ENCODE results near the gene DECR2. TPM values are rescaled to one million over a fixed set of nuclear protein-coding genes. Genes with fewer than 3 reads are reported as not detected.
"Not testable (repeated sequence)": the region's sequence is repeated elsewhere in the genome, so short reads cannot be mapped to it uniquely, and the experiment has no call there.

Gene DECR2
- total RNA-seq, 1 donor from 2014 or later = 18.0 TPM

- Mint-ChIP-seq H3K4me1 (ENCODE audit: low read depth) (peaks cover 7% of the 10 kb centered on the region), H3K4me3 (no peak overlapping the region), H3K27ac (no peak overlapping the region), H3K27me3 (ENCODE audit: insufficient read depth) (peaks cover 9% of the 10 kb centered on the region), H3K9me3 (no peaks in the 10 kb centered on the region), H3K36me3 (ENCODE audit: low read depth) (no peaks in the 10 kb centered on the region)
- no peak for DNase-seq (ENCODE audit: low spot score)
- intact Hi-C loops (cut with micrococcal nuclease) = no loop called here
These were observed 22.9 kb upstream of the DECR2 start for GRCh38 chr16:378821-379182.

GRCh38 chr16:379183-379960 is 22.3 kb upstream of the DECR2 start:
- no peak for DNase-seq (ENCODE audit: low spot score)
- H3K4me3 Mint-ChIP-seq = peak overlapping the region; percentile 77
- H3K27ac Mint-ChIP-seq = no peak overlapping the region
- H3K4me1 Mint-ChIP-seq (ENCODE audit: low read depth) = peaks cover 7% of the 10 kb centered on the region
- peaks cover 13% of the 10 kb centered on the region for H3K27me3 Mint-ChIP-seq (ENCODE audit: insufficient read depth)
- intact Hi-C loops (cut with micrococcal nuclease) = no loop called here
- no peaks in the 10 kb centered on the region for H3K36me3 Mint-ChIP-seq (ENCODE audit: low read depth)
- H3K9me3 Mint-ChIP-seq = no peaks in the 10 kb centered on the region

GRCh38 chr16:379961-380761 is 21.5 kb upstream of the DECR2 start:
- Mint-ChIP-seq H3K27ac (peak overlapping the region; percentile 61), H3K9me3 (no peaks in the 10 kb centered on the region), H3K4me3 (peak overlapping the region; percentile 77), H3K27me3 (ENCODE audit: insufficient read depth) (peaks cover 14% of the 10 kb centered on the region), H3K36me3 (ENCODE audit: low read depth) (no peaks in the 10 kb centered on the region), H3K4me1 (ENCODE audit: low read depth) (peaks cover 7% of the 10 kb centered on the region)
- no peak for DNase-seq (ENCODE audit: low spot score)
- intact Hi-C loops (cut with micrococcal nuclease) = loop anchor here (5.0 kb wide), 2 partner anchors 147 to 257 kb away; partner anchors contain the start of genes CAPN15 and METTL26

GRCh38 chr16:380762-381011 is 21.0 kb upstream of the DECR2 start:
- DNase-seq (ENCODE audit: low spot score) = no peak
- no peaks in the 10 kb centered on the region for H3K36me3 Mint-ChIP-seq (ENCODE audit: low read depth)
- peak overlapping the region; percentile 13 for H3K27ac Mint-ChIP-seq
- peaks cover 14% of the 10 kb centered on the region for H3K27me3 Mint-ChIP-seq (ENCODE audit: insufficient read depth)
- H3K4me1 Mint-ChIP-seq (ENCODE audit: low read depth) = peaks cover 7% of the 10 kb centered on the region
- intact Hi-C loops (cut with micrococcal nuclease) = loop anchor here (1.0 to 5.0 kb wide), 4 partner anchors 10 to 257 kb away; partner anchors contain the start of genes CAPN15, METTL26, MRPL28 and RAB11FIP3
- peak overlapping the region; percentile 77 for H3K4me3 Mint-ChIP-seq
- H3K9me3 Mint-ChIP-seq = no peaks in the 10 kb centered on the region

- H3K4me1 Mint-ChIP-seq (ENCODE audit: low read depth) = peaks cover 7% of the 10 kb centered on the region
- intact Hi-C loops (cut with micrococcal nuclease) = loop anchor here (1.0 to 5.0 kb wide), 4 partner anchors 11 to 256 kb away; partner anchors contain the start of genes CAPN15, METTL26, MRPL28 and RAB11FIP3
- H3K9me3 Mint-ChIP-seq = no peaks in the 10 kb centered on the region
- H3K4me3 Mint-ChIP-seq = peak overlapping the region; percentile 66
- DNase-seq (ENCODE audit: low spot score) = no peak
- H3K27me3 Mint-ChIP-seq (ENCODE audit: insufficient read depth) = peaks cover 14% of the 10 kb centered on the region
- H3K36me3 Mint-ChIP-seq (ENCODE audit: low read depth) = no peaks in the 10 kb centered on the region
- H3K27ac Mint-ChIP-seq = no peak overlapping the region
These were observed 20.5 kb upstream of the DECR2 start for GRCh38 chr16:381012-381788.

GRCh38 chr16:381789-382717 is 19.6 kb upstream of the DECR2 start, which contains the start of gene PGAP6:
TSS of gene PGAP6 (minus strand) at chr16:381978. CDS start at chr16:381821, 157 bp downstream.
- DNase-seq (ENCODE audit: low spot score) = peak; percentile 55
- peaks cover 7% of the 10 kb centered on the region for H3K4me1 Mint-ChIP-seq (ENCODE audit: low read depth)
- intact Hi-C loops (cut with micrococcal nuclease) = loop anchor here (1.0 to 5.0 kb wide), 6 partner anchors 12 to 255 kb away; partner anchors contain the start of genes AXIN1, CAPN15, DECR2 and METTL26
- H3K27me3 Mint-ChIP-seq (ENCODE audit: insufficient read depth) = peaks cover 14% of the 10 kb centered on the region
- no peaks in the 10 kb centered on the region for H3K9me3 Mint-ChIP-seq
- H3K36me3 Mint-ChIP-seq (ENCODE audit: low read depth) = no peaks in the 10 kb centered on the region
- H3K27ac Mint-ChIP-seq = peak within 1 kb of the TSS; percentile 58
- peak within 1 kb of the TSS; percentile 82 for H3K4me3 Mint-ChIP-seq

- peak overlapping the region; percentile 82 for H3K4me3 Mint-ChIP-seq
- no peak for DNase-seq (ENCODE audit: low spot score)
- peak overlapping the region; percentile 36 for H3K27ac Mint-ChIP-seq
- no peaks in the 10 kb centered on the region for H3K9me3 Mint-ChIP-seq
- H3K27me3 Mint-ChIP-seq (ENCODE audit: insufficient read depth) = peaks cover 16% of the 10 kb centered on the region
- intact Hi-C loops (cut with micrococcal nuclease) = loop anchor here (2.0 to 5.0 kb wide), 3 partner anchors 31 to 254 kb away; partner anchors contain the start of genes AXIN1, CAPN15 and METTL26
- H3K4me1 Mint-ChIP-seq (ENCODE audit: low read depth) = peaks cover 7% of the 10 kb centered on the region
- H3K36me3 Mint-ChIP-seq (ENCODE audit: low read depth) = no peaks in the 10 kb centered on the region
These were observed 18.2 kb upstream of the DECR2 start for GRCh38 chr16:383326-384051.

- Mint-ChIP-seq H3K9me3 (peaks cover under 1% of the 10 kb centered on the region), H3K27me3 (ENCODE audit: insufficient read depth) (peaks cover 19% of the 10 kb centered on the region), H3K27ac (no peak overlapping the region), H3K4me1 (ENCODE audit: low read depth) (peaks cover 7% of the 10 kb centered on the region), H3K36me3 (ENCODE audit: low read depth) (no peaks in the 10 kb centered on the region), H3K4me3 (no peak overlapping the region)
- intact Hi-C loops (cut with micrococcal nuclease) = no loop called here
- no peak for DNase-seq (ENCODE audit: low spot score)
These were observed 15.0 kb upstream of the DECR2 start for GRCh38 chr16:386641-387156.

- H3K4me3 Mint-ChIP-seq; intact Hi-C loops (cut with micrococcal nuclease); DNase-seq (ENCODE audit: low spot score); H3K27ac Mint-ChIP-seq; H3K36me3 Mint-ChIP-seq (ENCODE audit: low read depth); H3K9me3 Mint-ChIP-seq: not testable (repeated sequence)
- H3K4me1 Mint-ChIP-seq (ENCODE audit: low read depth) = peaks cover 12% of the 10 kb centered on the region
- peaks cover 14% of the 10 kb centered on the region for H3K27me3 Mint-ChIP-seq (ENCODE audit: insufficient read depth)
These were observed 13.7 kb upstream of the DECR2 start for GRCh38 chr16:387761-388666.

- Mint-ChIP-seq H3K4me3 (no peak overlapping the region), H3K36me3 (ENCODE audit: low read depth) (no peaks in the 10 kb centered on the region), H3K27me3 (ENCODE audit: insufficient read depth) (peaks cover 7% of the 10 kb centered on the region), H3K4me1 (ENCODE audit: low read depth) (peaks cover 6% of the 10 kb centered on the region), H3K27ac (no peak overlapping the region), H3K9me3 (peaks cover 6% of the 10 kb centered on the region)
- no peak for DNase-seq (ENCODE audit: low spot score)
- intact Hi-C loops (cut with micrococcal nuclease) = no loop called here
These were observed 12.3 kb upstream of the DECR2 start for GRCh38 chr16:389352-389751.
